Measurements from ENCODE around the gene DDX21. TPM values are rescaled to one million over a fixed set of nuclear protein-coding genes. Genes with fewer than 3 reads are reported as not detected.
A peak's percentile ranks its signal among the peaks of the same experiment; 100 is the strongest.

DDX21 gene
- total and polyA plus RNA-seq, 2 of the 13 experiments (the other 11 are each of a cell fraction or from before 2014, with no cell fraction given): 52.5 to 147 TPM

GRCh38 chr10:68955832-68956532 lies at the start of gene DDX21 (continued):
- peak; percentile 67; the same call in 1 of the 2 replicates for TF ChIP-seq ETV5 (CRISPR knock-in tag; IDR thresholded peaks at IDR 0.05; ENCODE audit: borderline replicate concordance)
- peak; percentile 34; the same call in 1 of the 2 replicates for TF ChIP-seq ZBTB26 (CRISPR knock-in tag; IDR thresholded peaks at IDR 0.05; ENCODE audit: borderline replicate concordance)
- peak; percentile 79 for TF ChIP-seq HOXA3 (CRISPR knock-in tag; IDR thresholded peaks at IDR 0.05)
- peak; percentile 52; the same call in 1 of the 2 replicates for TF ChIP-seq MIER2 (CRISPR knock-in tag; IDR thresholded peaks at IDR 0.05)
- no peak for TF ChIP-seq ZSCAN31 (CRISPR knock-in tag; IDR thresholded peaks at IDR 0.05; ENCODE audit: low read depth)
- no peak for TF ChIP-seq HOXA9 (CRISPR knock-in tag; IDR thresholded peaks at IDR 0.05; ENCODE audit: borderline replicate concordance)
- peak; percentile 45; the same call in 1 of the 2 replicates for TF ChIP-seq KLF15 (CRISPR knock-in tag; IDR thresholded peaks at IDR 0.05; ENCODE audit: borderline replicate concordance)
- peak; percentile 41; the same call in 1 of the 2 replicates for TF ChIP-seq RARG (CRISPR knock-in tag; IDR thresholded peaks at IDR 0.05; ENCODE audit: low read depth)
- 0 out of 2 replicates have a peak, but pooled peaks have one; percentile 24 for TF ChIP-seq ZNF468 (CRISPR knock-in tag; IDR thresholded peaks at IDR 0.05)
- TF ChIP-seq AKAP8 (CRISPR knock-in tag; IDR thresholded peaks at IDR 0.05): 0 out of 2 replicates have a peak, but pooled peaks have one; percentile 38
- 0 out of 2 replicates have a peak, but pooled peaks have one; percentile 27 for TF ChIP-seq MTA1 (CRISPR knock-in tag; IDR thresholded peaks at IDR 0.05; ENCODE audit: borderline replicate concordance)
- TF ChIP-seq SALL2 (CRISPR knock-in tag; IDR thresholded peaks at IDR 0.05): 0 out of 2 replicates have a peak, but pooled peaks have one; percentile 6
- no peak for TF ChIP-seq CHD4 (IDR thresholded peaks at IDR 0.05; ENCODE audit: borderline replicate concordance, low read length)
- TF ChIP-seq ZNF816 (CRISPR knock-in tag; IDR thresholded peaks at IDR 0.05; ENCODE audit: borderline replicate concordance): peak; percentile 85
- peak; percentile 11 for TF ChIP-seq ZNF318 (CRISPR knock-in tag; IDR thresholded peaks at IDR 0.05)
- TF ChIP-seq ZMAT5 (CRISPR knock-in tag; IDR thresholded peaks at IDR 0.05; ENCODE audit: borderline replicate concordance, low read depth): no peak
- TF ChIP-seq FOXA3 (CRISPR knock-in tag; IDR thresholded peaks at IDR 0.05): peak; percentile 44
- 0 out of 2 replicates have a peak, but pooled peaks have one; percentile 47 for TF ChIP-seq CCDC6 (CRISPR knock-in tag; IDR thresholded peaks at IDR 0.05)
- peak; percentile 67 for TF ChIP-seq IKZF4 (CRISPR knock-in tag; IDR thresholded peaks at IDR 0.05; ENCODE audit: borderline replicate concordance, low read depth, not compliant biosample characterization)

All from HepG2 (cell line).